Anterior cingulate cortex (tissue), 58 donors: ENCODE measurements around the gene GRIA1.
A peak's percentile ranks its signal among the peaks of the same experiment; 100 is the strongest.

Source experiments
- DNase-seq, 58 donors: peaks; one replicate each; lab custom pipeline; 2025; lab: John Stamatoyannopoulos, UW

GRIA1 gene

GRCh38 chr5:153767221-153768188, 277.0 kb downstream of the GRIA1 start:
- no peak for DNase-seq

- DNase-seq: no peak
Observed at GRCh38 chr5:153770066-153770465, 279.6 kb downstream of the GRIA1 start.

GRCh38 chr5:153774686-153775085, 284.2 kb downstream of the GRIA1 start:
- DNase-seq: no peak

GRCh38 chr5:153775923-153776322, 285.5 kb downstream of the GRIA1 start:
- DNase-seq: no peak

GRCh38 chr5:153777681-153778581, 287.5 kb downstream of the GRIA1 start:
- DNase-seq: no peak

- no peak for DNase-seq
Observed at GRCh38 chr5:153779836-153780235, 289.4 kb downstream of the GRIA1 start.

GRCh38 chr5:153780876-153781705, 290.6 kb downstream of the GRIA1 start:
- no peak for DNase-seq

GRCh38 chr5:153782589-153783361, 292.3 kb downstream of the GRIA1 start:
- no peak for DNase-seq

- no peak for DNase-seq
Observed at GRCh38 chr5:153783362-153783658, 292.8 kb downstream of the GRIA1 start.

GRCh38 chr5:153784277-153784676, 293.8 kb downstream of the GRIA1 start:
- DNase-seq: no peak

GRCh38 chr5:153791339-153791738, 300.9 kb downstream of the GRIA1 start:
- DNase-seq: no peak

GRCh38 chr5:153792305-153792704, 301.8 kb downstream of the GRIA1 start:
- peak in 1 of 58 donors; percentile 7 for DNase-seq

GRCh38 chr5:153793699-153794098, 303.2 kb downstream of the GRIA1 start:
- no peak for DNase-seq

- DNase-seq: no peak
Observed at GRCh38 chr5:153794327-153794726, 303.9 kb downstream of the GRIA1 start.

- no peak for DNase-seq
Observed at GRCh38 chr5:153796527-153796926, 306.1 kb downstream of the GRIA1 start.

- DNase-seq: no peak
Observed at GRCh38 chr5:153797484-153797883, 307.0 kb downstream of the GRIA1 start.

- DNase-seq: no peak
Observed at GRCh38 chr5:153798830-153799229, 308.4 kb downstream of the GRIA1 start.

GRCh38 chr5:153799466-153799865, 309.0 kb downstream of the GRIA1 start:
- DNase-seq: no peak

- no peak for DNase-seq
Observed at GRCh38 chr5:153802050-153802821, 311.8 kb downstream of the GRIA1 start.
